ENCODE results near the gene CDON.
A peak's percentile ranks its signal among the peaks of the same experiment; 100 is the strongest.

The CDON gene

DNA sequence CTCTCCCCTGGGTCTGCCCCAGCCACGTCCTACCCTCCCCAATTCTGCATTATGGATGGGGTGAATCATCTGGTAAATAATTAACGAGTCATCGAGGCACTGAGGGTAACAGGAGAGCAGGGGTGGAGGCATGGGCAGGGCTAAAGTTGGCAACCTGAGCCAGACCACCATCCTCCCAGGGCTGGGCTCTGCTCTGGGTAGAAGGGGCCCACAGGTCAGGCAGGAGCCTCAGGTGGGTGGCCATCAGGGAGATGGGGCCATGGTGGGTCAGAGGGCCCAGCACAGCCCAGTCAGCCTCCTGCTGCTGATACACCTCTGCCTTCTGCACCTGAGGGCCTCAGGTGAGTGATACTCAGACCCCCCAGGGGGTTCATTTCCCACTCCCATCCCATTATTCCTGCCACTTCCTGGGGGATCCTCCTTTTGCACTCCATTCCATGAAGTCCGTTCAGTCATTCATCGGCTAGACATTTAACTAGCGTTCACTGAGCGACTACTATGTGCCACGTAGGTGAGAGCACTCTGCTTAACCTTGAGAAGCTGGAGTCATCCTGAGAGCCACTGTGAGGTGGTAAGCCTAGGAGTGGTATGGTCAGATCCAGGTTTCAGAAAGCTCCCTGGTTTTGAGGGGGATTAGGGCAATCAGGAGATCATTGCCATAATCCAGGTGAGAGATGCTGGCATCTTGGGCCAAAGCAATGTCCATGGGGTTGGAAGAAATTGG lies 116.7 kb downstream of the CDON start, which contains the start of gene VSIG10L2:
VSIG10L2 (plus strand) TSS at position 248 of the 724 bp plus-strand sequence; CDS start at position 260, 12 bp downstream.
- DNase-seq (ENCODE audit: low read depth in 4 of 4, low spot score in 1 of 4), result no peak

- DNase-seq (ENCODE audit: low read depth in 4 of 4, low spot score in 1 of 4), result no peak
Observed at GRCh38 chr11:125945011-125945796, 117.5 kb downstream of the CDON start.

- no peak for DNase-seq (ENCODE audit: low read depth in 4 of 4, low spot score in 1 of 4)
Observed at GRCh38 chr11:125944350-125945010, 118.2 kb downstream of the CDON start.

DNA sequence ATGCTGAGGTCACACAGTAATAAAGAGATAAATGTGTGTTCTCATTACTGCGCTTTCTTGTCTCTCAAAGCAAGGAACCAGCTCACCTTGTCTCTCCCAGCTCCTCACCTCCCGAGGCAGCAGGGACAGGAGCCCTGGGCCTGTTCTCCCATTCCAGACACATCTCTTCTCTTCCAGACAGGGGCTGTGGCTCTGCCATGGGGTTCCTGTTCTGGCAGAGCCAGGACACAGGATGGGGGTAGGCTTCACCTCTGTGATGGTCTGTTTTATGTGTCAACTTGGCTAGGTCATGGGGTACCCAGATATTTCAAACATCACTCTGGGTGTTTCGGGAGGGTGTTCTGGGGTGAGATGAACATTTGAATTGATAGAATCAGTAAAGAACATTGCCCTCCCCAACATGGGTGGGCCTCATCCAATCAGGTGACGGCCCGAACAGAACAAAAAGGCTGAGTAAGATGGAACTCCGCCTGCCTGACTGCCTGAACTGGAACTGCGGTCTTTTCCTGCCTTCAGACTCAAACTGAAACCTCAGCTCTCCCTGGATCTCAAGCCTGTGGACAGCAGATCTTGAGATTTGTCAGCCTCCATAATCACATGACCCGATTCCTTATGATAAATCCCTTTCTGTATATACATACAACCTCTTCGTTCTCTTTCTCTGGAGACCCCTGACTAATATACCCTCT lies 118.9 kb downstream of the CDON start:
- no peak for DNase-seq (ENCODE audit: low read depth in 4 of 4, low spot score in 1 of 4)

GRCh38 chr11:125942771-125943428 lies 119.8 kb downstream of the CDON start:
- no peak for DNase-seq (ENCODE audit: low read depth in 4 of 4, low spot score in 1 of 4)

DNA sequence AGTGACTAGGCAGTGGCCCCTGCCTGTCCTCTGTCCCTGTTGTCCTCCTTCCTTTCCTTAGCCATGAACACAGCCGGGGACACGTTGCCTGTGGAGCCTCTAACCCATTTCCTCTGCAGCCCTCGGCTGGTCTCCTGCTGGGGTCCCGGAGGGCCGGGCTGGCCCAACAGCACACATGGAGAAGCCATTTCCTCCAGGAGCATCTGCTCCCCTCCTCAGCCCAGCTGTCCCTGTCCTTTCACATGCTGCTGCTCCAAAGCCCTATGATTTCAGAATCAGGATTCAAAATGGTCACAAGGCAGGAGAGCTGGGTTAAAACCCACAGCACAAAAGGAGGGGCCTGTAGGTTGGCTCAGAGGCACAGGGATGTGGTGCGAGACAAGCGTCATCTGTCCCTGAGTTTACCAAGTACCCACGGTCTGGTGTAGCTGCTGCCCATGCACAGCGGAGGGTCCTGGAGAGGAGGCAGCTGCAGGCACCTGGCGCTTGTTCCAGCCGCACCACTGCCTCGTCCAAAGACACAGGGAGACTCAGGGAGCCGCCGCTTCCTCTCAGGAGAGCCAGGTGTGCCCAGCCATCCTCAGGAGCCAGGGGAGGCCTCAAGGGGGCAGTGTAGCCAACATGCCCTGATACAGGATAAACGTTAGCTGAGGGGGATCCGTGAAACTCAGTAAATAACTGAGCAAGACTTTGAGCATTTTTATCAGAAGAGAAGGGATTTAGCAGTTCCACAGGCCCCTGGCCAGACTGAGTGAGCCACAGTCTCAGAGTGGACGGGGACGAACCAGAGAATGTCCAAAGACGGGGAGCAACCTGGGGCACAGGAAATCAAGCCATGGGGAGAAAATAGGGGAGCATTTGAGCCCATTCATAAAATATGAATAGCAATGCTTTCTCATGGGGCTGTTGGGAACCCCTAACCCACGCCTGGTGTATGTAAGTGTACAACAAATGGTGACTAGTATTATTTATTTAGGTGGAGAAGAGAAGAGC lies 120.8 kb downstream of the CDON start:
- peak; percentile 9 to 36 (median 18) for DNase-seq (ENCODE audit: low read depth in 4 of 4, low spot score in 1 of 4)

DNA sequence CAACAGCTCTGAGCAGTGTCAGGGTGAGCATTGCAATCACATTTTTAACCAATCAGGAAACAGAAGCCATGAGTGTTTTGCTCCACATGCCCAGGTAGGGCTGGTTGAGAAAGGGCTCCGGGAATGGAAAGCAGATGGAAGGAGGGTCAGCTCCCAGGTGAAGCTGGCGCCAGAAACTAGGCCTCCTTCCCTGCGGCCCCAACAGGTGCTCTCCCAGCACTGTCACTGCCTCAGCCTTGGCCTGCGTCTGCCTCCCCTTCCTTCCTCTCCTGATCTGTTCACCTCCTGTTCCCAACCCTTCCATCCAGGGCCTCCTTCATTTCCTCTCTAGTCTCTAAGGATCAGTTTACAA lies 121.4 kb downstream of the CDON start:
- DNase-seq (ENCODE audit: low read depth in 4 of 4, low spot score in 1 of 4), result no peak

DNA sequence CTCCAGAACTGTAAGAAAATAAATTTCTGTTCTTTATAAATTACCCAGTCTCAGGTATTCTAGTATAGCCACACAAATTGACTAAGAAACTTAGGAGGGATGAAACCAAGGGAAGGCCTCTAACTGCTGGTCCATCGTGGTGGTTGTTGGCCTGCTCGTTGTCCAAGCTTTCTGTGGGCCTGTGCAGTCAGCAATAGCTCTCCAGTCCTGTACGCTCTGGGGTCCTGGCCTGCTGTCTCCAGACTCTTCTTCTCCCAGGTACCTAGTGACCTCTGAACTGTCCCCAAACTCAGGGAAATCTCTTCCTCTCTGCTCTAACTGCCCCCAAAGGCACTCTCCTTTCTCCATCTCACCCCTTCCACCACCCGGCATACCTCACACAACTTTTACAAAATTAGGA lies 122.5 kb downstream of the CDON start:
- DNase-seq (ENCODE audit: low read depth in 4 of 4, low spot score in 1 of 4), result no peak

DNA sequence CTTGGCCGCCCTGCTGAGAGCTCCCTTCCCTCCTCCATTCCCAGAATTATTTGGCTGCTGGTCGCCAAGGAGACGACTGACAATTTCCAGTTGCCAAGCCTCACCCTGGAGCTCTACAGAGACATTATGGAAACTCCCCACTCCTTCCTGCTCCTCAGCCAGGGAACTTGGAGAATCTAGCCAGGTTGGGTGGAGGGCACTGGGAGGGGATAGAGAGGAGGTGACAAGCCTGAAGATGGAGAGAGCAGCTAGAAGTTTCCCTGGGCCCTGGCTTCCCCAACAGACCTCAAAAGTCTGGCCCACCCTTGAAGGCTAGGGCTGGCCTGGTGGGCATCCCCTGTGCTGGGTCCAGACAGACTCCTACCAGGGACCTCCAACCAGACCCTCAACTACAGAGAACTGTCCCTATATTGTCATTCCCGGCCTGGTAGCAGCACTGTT lies 123.6 kb downstream of the CDON start:
- DNase-seq (ENCODE audit: low read depth in 4 of 4, low spot score in 1 of 4), result no peak

GRCh38 chr11:125938418-125938817 lies 124.2 kb downstream of the CDON start:
- DNase-seq (ENCODE audit: low read depth in 4 of 4, low spot score in 1 of 4), result no peak

DNA sequence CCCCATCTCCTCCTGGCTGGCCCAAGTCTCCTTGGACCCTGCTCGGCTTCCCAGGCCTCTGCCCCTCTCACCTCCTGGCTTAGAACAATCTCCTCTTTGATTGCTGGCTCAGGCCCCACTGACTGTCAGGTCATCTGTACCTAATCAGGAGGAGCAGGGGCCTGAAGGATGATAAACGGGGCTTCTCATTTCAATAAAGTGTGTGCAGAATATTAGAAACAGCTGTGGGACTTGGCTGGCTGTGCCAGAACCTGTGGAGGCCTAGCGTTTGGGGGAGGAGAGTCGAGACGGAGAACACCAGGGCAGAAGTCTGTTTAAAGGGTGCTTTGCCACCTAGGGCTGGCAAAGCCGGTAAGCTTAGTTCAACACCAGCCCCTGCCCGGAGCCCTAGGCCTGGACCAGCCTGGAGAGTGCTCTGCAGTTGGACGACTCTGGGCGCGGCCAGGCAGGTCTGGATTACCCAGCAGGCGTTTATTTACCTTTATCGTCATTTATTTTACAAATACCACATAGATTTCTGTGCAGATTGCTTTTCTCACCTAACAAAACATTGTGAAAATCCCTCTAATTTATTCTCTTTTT lies 127.0 kb downstream of the CDON start:
- no peak for DNase-seq (ENCODE audit: low read depth in 4 of 4, low spot score in 1 of 4)

DNA sequence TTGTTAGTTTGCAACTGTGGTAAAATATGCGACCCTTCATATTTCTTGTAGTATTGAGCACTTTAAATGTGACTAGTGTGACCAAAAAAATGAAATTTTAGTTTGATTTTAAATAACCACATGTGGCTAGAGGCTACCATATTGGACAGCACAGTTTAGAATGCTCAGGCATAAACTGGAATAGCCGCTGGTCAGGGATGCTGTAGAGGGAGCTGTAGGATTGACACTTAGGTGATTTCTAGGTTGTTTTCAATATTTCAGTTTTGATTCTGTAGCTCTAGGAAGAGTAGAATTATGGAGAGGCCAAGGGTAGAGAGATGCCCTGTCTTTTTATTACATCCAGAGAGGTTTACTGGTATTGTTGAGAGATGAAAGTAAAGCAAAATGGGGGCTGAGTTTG lies 127.6 kb downstream of the CDON start:
- no peak for DNase-seq (ENCODE audit: low read depth in 4 of 4, low spot score in 1 of 4)

DNA sequence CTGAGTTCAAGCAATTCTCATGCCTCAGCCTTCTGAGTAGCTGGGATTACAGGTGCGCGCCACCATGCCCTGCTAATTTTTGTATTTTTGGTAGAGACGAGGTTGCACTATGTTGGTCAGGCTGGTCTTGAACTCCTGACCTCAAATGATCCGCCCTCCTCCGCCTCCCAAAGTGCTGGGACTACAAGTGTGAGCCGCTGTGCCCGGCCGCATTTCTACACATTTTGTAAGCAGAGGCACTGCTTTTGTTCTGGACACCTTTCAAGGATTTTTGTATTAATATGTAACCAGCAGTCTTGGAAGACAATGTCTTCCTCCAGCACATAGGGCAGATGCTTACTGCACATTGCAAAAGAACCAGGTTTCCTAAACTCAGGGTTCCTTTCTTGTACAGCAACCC lies 128.2 kb downstream of the CDON start:
- no peak for DNase-seq (ENCODE audit: low read depth in 4 of 4, low spot score in 1 of 4)

DNA sequence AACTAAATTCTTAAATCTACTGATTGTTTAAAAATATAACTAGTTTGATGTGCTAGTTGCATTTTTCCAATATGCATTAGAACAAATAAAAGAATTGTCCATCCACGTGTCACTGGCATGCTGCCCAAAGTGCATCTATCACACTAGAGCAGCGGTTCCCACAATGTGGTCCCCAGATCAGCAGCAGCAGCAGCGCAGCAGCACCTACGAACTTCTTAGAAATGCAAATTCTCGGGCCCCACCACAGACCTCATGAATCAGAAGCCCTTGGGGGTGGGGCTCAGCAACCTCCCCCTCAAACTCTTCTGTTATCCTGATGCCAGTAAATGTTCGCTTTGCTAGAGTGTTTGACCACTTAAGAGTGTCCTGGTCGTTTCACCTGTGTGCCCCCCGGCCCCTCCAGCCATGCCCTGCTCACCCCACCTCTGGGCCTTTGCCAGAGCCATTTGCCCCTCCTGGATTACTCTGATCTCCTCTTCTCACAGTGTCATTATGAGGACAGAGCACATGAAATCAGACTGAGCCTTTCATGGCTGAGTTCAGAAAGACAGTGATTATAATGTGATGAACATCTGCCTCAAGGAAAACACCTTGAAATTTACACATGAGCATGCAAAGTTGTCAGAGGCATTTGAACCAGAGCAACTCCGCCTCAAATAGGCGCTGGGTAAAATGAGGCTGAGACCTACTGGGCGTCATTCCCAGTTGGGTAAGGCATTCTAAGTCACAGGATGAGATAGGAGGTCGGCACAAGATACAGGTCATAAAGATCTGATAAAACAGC lies 129.4 kb downstream of the CDON start:
- no peak for DNase-seq (ENCODE audit: low read depth in 4 of 4, low spot score in 1 of 4)

- DNase-seq (ENCODE audit: low read depth in 4 of 4, low spot score in 1 of 4), result no peak
Observed at GRCh38 chr11:125932301-125932700, 130.4 kb downstream of the CDON start.

DNA sequence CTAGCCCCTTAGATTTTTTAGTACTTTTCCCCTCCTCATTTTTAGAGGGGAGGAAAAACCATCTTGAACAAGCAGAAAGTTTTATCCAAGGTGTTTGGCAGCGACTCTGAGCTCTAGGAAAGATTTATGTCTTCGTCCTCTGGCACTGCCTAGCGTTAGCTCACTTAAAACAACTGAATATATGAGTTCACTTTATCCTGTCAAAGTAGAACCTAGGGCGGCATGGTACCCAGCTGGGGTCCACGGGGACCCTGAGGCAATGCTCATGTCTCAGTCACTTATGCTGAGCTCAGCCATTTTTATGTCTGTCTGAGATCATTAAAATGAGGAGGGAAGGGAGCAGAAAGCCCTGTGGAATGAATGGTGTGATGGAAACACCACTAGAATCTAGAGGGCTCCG lies 131.0 kb downstream of the CDON start:
- DNase-seq (ENCODE audit: low read depth in 4 of 4, low spot score in 1 of 4), result no peak

DNA sequence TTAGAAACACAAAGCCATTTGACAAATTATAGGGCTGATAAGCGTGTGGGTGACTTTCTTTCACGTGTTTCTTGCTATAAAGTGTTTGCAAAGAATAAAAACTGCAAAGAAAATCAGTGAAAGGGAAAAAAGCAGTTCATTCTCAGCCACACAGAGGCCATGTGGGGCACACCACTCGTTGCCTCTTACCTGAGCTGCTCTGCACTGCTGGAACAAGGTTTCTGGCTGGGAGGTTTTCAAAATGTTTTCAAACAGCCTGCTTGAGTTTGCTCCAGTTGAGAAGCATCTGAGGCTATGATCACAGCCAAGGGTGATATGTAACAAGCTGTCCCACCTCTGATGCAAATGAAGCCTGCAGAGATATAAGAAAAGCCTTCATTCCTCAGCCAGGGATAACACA lies 131.6 kb downstream of the CDON start:
- no peak for DNase-seq (ENCODE audit: low read depth in 4 of 4, low spot score in 1 of 4)

- DNase-seq (ENCODE audit: low read depth in 4 of 4, low spot score in 1 of 4), result no peak
Observed at GRCh38 chr11:125930076-125930450, 132.6 kb downstream of the CDON start.

Data from stimulated activated CD4-positive, alpha-beta T cell treated with anti-CD3 and anti-CD28 coated beads, Interleukin-1b, Interleukin-23, amount 100 ng/mL, for 24 hours (primary cell).